GM18951 (cell line): ENCODE data around the gene ZMYND8.

Source experiments
- POLR2A ChIP-seq: IDR thresholded peaks from 4 replicates; pipeline ENCODE4 v1.6.1; 2011; ENCODE audit warnings: mild to moderate bottlenecking; ENCODE audit not compliant: insufficient read length, insufficient read depth; ENCODE audit errors: extremely low read depth
- in situ Hi-C: fragments of 300-500 bp; cut with MboI; formaldehyde crosslinking; loops from one replicate; pipeline ENCODE4 v1.12.0; 2022; ENCODE audit warnings: low sequenced_read_pairs, mixed read lengths, inconsistent platforms; ENCODE audit not compliant: unreplicated experiment

Gene ZMYND8

DNA sequence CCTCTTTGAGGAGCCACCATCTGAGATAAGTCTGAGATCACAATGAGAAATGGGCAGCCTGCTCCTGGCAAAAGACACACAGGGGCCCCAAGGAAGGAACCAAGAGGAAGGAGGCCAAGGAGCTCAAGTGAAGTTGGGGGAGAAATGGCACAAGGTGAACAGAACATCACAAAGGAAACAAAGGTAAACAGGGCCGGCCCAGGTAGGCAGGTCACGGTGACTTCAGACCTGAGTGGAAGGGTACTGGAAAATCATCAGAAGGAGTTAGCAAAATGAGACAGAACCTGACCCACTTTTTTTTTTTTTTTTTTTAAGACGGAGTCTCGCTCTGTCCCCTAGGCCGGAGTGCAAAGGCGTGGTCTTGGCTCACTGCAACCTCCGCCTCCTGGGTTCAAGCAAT, 11.3 kb downstream of the ZMYND8 start:
- in situ Hi-C loops: no loop called here
- TF ChIP-seq POLR2A: no peak

DNA sequence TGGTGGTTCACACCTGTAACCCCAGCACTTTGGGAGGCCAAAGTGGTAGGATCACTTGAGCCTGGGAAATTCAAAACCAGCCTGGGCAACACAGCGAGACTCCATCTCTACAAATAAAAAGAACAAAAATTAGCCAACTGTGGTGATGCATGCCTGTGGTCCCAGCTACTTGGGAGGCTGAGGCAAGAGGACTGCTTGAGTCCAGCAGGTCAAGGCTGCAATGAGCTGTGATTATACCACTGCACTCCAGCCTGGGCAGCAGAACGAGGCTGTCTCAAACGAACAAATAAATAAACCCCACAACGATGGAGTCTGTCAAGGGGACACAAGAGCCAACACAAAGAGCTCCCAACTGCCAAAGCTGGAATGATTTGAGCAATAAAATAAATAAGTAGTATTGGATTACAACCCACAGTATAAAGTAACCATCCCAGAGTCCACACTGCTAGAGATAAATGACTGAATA, 13.5 kb downstream of the ZMYND8 start:
- in situ Hi-C loops: no loop called here
- no peak for TF ChIP-seq POLR2A

DNA sequence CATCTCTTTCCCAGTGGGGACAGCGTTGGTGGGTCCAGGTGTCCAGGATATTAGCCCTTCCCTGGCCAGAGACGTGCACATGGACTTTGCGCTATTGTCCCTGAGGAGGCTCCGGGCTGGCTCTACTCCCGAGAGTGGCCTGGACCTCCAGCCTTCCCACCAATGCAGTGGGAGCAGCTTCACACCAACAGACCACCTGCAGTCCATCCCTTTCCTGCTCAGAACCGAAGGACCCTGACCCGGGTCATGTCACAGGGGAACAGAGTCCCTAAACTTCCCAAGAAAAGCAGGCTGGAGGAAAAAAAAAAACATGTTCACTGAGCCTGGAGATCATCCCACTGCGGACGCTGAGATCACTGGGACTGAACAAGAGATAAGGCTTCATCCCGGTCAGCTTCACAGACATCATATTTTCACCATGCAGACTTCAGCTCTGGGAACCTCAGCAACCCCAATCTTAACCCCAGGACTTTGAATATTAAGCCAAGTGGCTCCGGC, 18.3 kb downstream of the ZMYND8 start:
- no peak for TF ChIP-seq POLR2A
- in situ Hi-C loops: no loop called here

- in situ Hi-C loops: no loop called here
- TF ChIP-seq POLR2A: no peak
Measured at GRCh38 chr20:47337413-47337812, 19.1 kb downstream of the ZMYND8 start.

DNA sequence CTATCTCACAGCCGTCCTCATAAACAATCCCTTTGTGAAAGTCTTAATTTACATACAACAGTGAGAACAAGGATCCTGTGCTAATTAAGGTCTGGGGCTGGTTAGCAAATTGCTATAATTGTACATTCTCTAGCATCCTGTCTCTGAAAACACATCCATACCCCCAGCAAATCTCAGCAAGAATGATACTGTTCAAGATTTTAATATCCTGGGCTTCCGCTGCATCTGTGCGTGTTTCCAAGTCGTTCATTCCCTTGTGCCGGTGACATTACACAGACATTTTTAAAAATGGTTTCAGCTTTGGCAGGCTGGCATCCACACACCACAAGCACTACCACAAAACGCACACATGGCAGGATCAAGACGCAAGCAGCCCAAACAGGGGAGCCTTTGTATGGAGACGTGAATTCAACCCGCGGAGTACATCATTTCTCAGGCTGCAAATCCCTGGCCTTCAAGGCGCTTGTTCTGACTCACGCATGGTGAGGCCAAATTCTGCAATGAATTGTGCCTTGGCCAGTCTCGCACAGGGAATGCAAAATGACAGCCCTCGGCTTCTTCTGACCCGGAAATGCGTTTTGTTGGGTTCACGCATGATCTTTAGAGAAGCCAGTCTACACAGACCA, 20.3 kb downstream of the ZMYND8 start:
- TF ChIP-seq POLR2A: no peak
- in situ Hi-C loops: no loop called here

DNA sequence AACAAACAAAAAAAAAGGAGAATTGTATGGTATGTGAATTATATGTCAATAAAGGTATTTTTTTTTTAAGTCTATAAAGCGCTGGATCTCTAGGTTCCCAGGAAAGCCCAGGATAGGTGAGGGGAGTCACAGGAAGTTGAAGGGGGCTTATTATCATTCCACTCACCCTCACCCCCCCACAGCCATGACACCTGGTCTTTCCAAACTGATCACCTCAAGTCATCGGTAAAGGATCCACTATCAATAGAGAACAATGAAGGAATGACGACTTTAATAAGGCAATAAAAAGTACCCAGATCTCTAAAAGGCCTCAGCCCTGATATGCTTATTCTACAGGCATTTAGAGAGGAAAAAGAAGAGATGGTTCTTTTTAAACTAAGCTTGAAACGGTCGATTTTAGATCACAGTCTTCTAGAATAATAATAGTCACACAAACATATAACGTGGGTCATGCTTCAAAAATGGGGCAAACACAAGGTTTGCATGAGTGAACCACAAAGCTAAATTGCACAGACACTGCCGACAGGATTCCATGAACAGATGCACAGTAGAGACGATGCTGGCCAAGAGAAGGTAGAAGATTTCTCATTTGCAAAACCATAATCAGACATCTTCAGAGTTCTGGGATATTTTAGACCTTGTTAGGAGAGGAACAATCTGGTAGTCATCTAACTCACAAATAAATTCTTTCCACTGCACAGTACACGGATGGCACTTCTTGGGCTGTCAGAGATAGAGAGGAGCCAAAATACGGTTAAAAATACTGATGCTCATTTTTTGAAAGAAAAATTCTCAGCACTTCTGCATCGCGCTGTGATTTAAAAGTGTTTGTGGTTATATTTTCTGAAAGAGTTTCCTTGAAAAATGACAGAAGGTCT, 21.0 kb downstream of the ZMYND8 start:
- in situ Hi-C loops: no loop called here
- TF ChIP-seq POLR2A: no peak

GRCh38 chr20:47334022-47334551, 22.4 kb downstream of the ZMYND8 start:
- in situ Hi-C loops: no loop called here
- TF ChIP-seq POLR2A: no peak

GRCh38 chr20:47332381-47333206, 23.9 kb downstream of the ZMYND8 start:
- in situ Hi-C loops: no loop called here
- TF ChIP-seq POLR2A: no peak

DNA sequence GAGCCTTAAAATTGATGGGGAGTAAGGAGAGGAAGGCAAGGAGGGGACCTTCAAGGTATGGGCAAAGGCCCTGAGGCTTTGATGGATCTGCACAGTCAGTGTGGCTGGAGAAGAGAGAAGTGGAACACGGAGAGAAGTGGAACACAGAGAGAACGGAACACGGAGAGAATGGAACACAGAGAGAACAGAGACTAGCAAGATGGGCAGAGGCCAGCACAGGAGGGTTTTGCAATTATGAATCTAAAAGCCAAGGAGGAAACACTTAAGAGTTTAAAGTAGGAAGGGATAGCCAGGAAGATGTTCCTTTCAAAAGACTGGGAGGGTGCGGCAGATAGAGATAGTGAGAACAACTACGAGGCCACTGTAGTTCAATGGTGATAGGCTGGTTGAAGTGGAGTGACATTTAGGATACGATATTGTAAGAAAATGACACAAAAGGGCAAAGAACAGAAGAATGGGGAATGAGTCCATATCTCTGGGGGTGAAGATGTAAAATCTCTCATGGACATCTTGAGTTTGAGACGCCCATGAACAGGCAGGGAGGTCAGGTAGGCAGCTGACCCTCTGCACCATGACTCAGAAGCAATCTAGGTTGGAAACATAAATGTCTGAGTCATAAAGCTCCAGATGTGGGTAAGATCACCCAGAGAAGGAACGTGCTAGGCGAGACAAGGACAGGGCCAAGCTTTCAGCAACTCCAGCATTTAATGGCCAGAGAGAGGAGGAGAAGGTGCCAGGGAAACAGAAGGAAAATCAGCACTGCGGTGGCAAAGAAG, 25.4 kb downstream of the ZMYND8 start:
- in situ Hi-C loops: no loop called here
- TF ChIP-seq POLR2A: no peak

GRCh38 chr20:47330071-47330470, 26.4 kb downstream of the ZMYND8 start:
- in situ Hi-C loops: no loop called here
- no peak for TF ChIP-seq POLR2A

DNA sequence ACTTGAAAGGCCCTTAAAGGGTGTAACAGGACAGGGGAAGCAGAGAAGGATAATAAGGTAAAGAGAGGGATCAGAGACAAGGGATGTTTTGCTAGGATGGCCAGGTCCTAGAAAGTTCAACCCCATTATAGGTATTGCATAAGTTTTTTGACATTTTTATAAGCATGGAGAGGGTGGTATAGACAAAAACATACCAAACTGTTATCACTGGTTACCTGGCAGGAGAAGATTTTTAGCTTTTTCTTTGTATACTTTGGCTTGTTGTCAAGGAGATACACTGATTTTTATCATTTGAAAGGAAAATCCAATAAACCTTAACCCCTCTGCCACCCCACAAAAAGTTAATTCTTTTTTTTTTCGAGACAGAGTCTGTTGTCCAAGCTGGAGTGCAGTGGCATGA, 28.4 kb downstream of the ZMYND8 start:
- TF ChIP-seq POLR2A: no peak
- in situ Hi-C loops: no loop called here

- in situ Hi-C loops: no loop called here
- TF ChIP-seq POLR2A: no peak
Measured at GRCh38 chr20:47327711-47328110, 28.8 kb downstream of the ZMYND8 start.

DNA sequence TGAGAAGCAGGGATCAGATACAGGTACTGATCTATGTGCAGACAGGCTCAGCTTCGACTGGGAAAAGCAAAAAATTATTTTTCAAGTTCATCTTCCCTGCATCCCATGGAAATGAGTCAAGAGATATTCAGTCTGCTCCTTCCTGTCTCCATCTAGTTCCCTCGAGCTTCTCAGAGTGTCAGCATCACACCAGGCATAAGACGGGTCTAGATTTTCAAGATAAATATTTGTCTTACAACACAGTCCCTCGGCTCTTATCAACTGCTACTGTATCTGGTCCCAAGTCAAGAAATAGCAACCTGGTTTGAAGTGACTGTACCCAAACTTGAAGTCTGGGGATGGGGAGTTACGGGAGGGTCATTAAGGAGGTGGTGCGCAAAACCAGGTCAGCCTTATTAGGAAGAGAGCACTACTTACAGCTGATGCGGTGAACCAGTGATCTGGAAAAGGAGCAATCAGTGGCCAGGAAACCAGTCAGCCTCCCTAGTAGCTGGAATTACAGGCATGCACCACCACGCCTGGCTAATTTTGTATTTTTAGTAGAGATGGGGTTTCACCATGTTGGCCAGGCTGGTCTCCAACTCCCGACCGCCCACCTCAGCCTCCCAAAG, 29.7 kb downstream of the ZMYND8 start:
- no peak for TF ChIP-seq POLR2A
- in situ Hi-C loops: no loop called here
